ENCODE results near the gene ZNF14.
A peak's percentile ranks its signal among the peaks of the same experiment; 100 is the strongest.
"Not testable (repeated sequence)": the region's sequence is repeated elsewhere in the genome, so short reads cannot be mapped to it uniquely, and the experiment has no call there.

ZNF14 gene

DNA sequence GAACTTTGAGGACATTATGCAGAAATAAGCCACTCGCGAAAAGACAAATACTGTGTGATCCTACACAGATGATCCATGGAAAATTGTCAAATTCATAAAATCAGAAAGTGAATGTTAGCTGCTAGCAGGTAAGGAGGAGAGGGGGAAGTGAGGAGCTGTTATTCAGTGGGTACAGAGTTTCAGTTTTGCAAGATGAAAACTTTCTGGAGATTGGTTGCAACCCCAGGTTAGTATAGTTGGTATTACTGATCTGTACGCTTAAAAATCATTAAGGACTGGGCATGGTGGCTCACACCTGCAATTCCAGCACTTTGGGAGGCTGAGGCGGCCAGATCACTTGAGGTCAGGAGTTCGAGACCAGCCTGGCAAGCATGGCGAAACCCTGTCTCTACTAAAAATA lies 46.3 kb downstream of the ZNF14 start:
- no peak overlapping the region for H3K27ac ChIP-seq (ENCODE audit: extremely low read depth, low read depth, low read length)
- no peak for TF ChIP-seq ZNF112 (tag by site-specific recombination; IDR thresholded peaks at IDR 0.05)
- TF ChIP-seq HOXC10 (CRISPR knock-in tag; IDR thresholded peaks at IDR 0.05) = no peak
- ChIA-PET CTCF (no interaction called here), POLR2A (interaction anchor here (1.0 kb wide), 1 partner anchor 18 kb away, joined by 3 read pairs; the partner anchor contains the start of gene ZNF101)
- H3K36me3 ChIP-seq (ENCODE audit: control insufficient read depth in 2 of 2, insufficient read depth in 1 of 2, low read length in 2 of 2) = no peaks in the 10 kb centered on the region; a peak in 1 of 3 replicates
- no peak overlapping the region for H3K4me3 ChIP-seq (ENCODE audit: low read depth, low read length)
- no peaks in the 10 kb centered on the region for H3K4me1 ChIP-seq (ENCODE audit: control insufficient read depth, insufficient read depth, low read length)
- H3K9me3 ChIP-seq (ENCODE audit: control insufficient read depth, insufficient read depth, low read depth, low read length) = no peaks in the 10 kb centered on the region

DNA sequence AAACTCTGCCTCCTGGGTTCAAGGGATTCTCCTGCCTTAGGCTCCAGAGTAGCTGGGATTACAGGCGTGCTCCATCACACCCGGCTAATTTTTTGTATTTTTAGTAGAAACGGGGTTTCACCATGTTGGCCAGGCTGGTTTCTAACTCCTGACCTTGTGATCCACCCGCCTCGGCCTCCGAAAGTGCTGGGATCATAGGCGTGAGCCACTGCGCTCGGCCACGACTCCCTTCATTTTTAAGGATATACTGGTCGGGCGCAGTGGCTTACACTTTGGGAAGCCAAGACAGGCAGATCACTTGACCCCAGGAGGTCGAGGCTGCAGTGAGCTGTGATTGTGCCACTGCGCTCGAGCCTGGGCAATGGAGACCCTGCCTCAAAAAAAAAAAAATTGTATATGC lies 46.8 kb downstream of the ZNF14 start:
- H3K27ac ChIP-seq (ENCODE audit: extremely low read depth, low read depth, low read length); H3K4me1 ChIP-seq (ENCODE audit: control insufficient read depth, insufficient read depth, low read length); H3K36me3 ChIP-seq (ENCODE audit: control insufficient read depth in 2 of 2, insufficient read depth in 1 of 2, low read length in 2 of 2); H3K9me3 ChIP-seq (ENCODE audit: control insufficient read depth, insufficient read depth, low read depth, low read length); H3K4me3 ChIP-seq (ENCODE audit: low read depth, low read length); CTCF ChIA-PET: not testable (repeated sequence)
- POLR2A ChIA-PET = interaction anchor here (1.0 kb wide), 1 partner anchor 17 kb away, joined by 3 read pairs; the partner anchor contains the start of gene ZNF101

DNA sequence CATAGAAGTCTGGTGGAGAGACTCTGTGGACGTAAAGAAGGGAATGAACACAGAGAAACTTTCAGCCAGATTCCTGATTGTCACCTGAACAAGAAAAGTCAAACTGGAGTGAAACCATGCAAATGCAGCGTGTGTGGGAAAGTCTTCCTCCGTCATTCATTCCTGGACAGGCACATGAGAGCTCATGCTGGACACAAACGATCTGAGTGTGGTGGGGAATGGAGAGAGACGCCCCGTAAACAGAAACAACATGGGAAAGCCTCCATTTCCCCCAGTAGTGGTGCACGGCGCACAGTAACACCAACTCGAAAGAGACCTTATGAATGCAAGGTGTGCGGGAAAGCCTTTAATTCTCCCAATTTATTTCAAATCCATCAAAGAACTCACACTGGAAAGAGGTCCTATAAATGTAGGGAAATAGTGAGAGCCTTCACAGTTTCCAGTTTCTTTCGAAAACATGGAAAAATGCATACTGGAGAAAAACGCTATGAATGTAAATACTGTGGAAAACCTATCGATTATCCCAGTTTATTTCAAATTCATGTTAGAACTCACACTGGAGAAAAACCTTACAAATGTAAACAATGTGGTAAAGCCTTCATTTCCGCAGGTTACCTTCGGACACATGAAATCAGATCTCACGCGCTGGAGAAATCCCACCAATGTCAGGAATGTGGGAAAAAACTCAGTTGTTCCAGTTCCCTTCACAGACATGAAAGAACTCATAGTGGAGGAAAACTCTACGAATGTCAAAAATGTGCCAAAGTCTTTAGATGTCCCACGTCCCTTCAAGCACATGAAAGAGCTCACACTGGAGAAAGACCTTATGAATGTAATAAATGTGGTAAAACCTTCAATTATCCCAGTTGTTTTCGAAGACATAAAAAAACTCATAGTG lies 53.5 kb downstream of the ZNF14 start:
- no peak overlapping the region for H3K27ac ChIP-seq (ENCODE audit: extremely low read depth, low read depth, low read length)
- H3K4me1 ChIP-seq (ENCODE audit: control insufficient read depth, insufficient read depth, low read length) = no peaks in the 10 kb centered on the region
- H3K4me3 ChIP-seq (ENCODE audit: low read depth, low read length) = no peak overlapping the region
- no peaks in the 10 kb centered on the region; the same call in 1 of the 2 replicates for H3K9me3 ChIP-seq (ENCODE audit: control insufficient read depth, insufficient read depth, low read depth, low read length)
- ChIA-PET POLR2A (no interaction called here), CTCF (interaction anchor here (0.7 kb wide), 1 partner anchor 57 kb away, joined by 4 read pairs; no protein-coding TSS in a partner anchor)
- H3K36me3 ChIP-seq (ENCODE audit: control insufficient read depth in 2 of 2, insufficient read depth in 1 of 2, low read length in 2 of 2) = peaks cover 39 to 50% of the 10 kb centered on the region in 2 experiments
- peak; percentile 72 for TF ChIP-seq SETDB1 (IDR thresholded peaks at IDR 0.05; ENCODE audit: insufficient read length, low read length)
- TF ChIP-seq ZNF274 (IDR thresholded peaks at IDR 0.05; ENCODE audit: low read length) = no peak
- no peak for TF ChIP-seq ZNF274 (tag by site-specific recombination; IDR thresholded peaks at IDR 0.05; ENCODE audit: borderline replicate concordance)

DNA sequence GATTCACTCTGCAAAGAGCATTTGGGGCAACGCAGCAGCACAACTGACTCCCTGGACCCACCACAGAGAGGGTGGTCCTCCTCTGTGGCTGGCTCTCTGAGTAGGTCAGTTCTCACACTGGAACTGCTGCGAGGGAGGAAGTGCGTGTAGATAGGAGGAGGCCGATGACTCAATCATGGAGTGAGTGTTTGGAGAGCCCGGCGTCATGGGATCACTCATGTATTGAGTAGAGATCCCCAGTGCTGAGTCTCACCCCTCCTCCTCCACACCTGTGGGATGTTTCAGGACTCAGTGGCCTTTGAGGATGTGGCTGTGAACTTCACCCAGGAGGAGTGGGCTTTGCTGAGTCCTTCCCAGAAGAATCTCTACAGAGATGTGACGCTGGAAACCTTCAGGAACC lies 55.3 kb downstream of the ZNF14 start:
- Histone ChIP-seq H3K9me3 (ENCODE audit: control insufficient read depth, insufficient read depth, low read depth, low read length) (no peaks in the 10 kb centered on the region; the same call in 1 of the 2 replicates), H3K36me3 (ENCODE audit: control insufficient read depth in 2 of 2, insufficient read depth in 1 of 2, low read length in 2 of 2) (peaks cover 56 to 59% of the 10 kb centered on the region in 2 experiments), H3K4me1 (ENCODE audit: control insufficient read depth, insufficient read depth, low read length) (no peaks in the 10 kb centered on the region), H3K27ac (ENCODE audit: extremely low read depth, low read depth, low read length) (no peak overlapping the region), H3K4me3 (ENCODE audit: low read depth, low read length) (no peak overlapping the region)
- POLR2A ChIA-PET = no interaction called here
- CTCF ChIA-PET = no interaction called here
- TF ChIP-seq, protein P1, sequence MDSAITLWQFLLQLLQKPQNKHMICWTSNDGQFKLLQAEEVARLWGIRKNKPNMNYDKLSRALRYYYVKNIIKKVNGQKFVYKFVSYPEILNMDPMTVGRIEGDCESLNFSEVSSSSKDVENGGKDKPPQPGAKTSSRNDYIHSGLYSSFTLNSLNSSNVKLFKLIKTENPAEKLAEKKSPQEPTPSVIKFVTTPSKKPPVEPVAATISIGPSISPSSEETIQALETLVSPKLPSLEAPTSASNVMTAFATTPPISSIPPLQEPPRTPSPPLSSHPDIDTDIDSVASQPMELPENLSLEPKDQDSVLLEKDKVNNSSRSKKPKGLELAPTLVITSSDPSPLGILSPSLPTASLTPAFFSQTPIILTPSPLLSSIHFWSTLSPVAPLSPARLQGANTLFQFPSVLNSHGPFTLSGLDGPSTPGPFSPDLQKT (IDR thresholded peaks at IDR 0.05; ENCODE audit: borderline replicate concordance, low read depth, low read length) = no peak
- TF ChIP-seq ZBTB7A (tag by site-specific recombination; IDR thresholded peaks at IDR 0.05; ENCODE audit: low read depth) = no peak
- no peak for TF ChIP-seq ZNF324 (tag by site-specific recombination; IDR thresholded peaks at IDR 0.05)
- TF ChIP-seq KLF1 (tag by site-specific recombination; IDR thresholded peaks at IDR 0.05) = no peak
- no peak for TF ChIP-seq ZNF19 (tag by site-specific recombination; IDR thresholded peaks at IDR 0.05; ENCODE audit: low read depth)
- TF ChIP-seq SCRT2 (tag by site-specific recombination; IDR thresholded peaks at IDR 0.05) = no peak
- TF ChIP-seq, protein P2, sequence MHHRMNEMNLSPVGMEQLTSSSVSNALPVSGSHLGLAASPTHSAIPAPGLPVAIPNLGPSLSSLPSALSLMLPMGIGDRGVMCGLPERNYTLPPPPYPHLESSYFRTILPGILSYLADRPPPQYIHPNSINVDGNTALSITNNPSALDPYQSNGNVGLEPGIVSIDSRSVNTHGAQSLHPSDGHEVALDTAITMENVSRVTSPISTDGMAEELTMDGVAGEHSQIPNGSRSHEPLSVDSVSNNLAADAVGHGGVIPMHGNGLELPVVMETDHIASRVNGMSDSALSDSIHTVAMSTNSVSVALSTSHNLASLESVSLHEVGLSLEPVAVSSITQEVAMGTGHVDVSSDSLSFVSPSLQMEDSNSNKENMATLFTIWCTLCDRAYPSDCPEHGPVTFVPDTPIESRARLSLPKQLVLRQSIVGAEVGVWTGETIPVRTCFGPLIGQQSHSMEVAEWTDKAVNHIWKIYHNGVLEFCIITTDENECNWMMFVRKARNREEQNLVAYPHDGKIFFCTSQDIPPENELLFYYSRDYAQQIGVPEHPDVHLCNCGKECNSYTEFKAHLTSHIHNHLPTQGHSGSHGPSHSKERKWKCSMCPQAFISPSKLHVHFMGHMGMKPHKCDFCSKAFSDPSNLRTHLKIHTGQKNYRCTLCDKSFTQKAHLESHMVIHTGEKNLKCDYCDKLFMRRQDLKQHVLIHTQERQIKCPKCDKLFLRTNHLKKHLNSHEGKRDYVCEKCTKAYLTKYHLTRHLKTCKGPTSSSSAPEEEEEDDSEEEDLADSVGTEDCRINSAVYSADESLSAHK (tag by site-specific recombination; IDR thresholded peaks at IDR 0.05) = no peak
- no peak for TF ChIP-seq ZNF548 (tag by site-specific recombination; IDR thresholded peaks at IDR 0.05)
- TF ChIP-seq SP3 (tag by site-specific recombination; IDR thresholded peaks at IDR 0.05) = no peak
- TF ChIP-seq, protein P3, sequence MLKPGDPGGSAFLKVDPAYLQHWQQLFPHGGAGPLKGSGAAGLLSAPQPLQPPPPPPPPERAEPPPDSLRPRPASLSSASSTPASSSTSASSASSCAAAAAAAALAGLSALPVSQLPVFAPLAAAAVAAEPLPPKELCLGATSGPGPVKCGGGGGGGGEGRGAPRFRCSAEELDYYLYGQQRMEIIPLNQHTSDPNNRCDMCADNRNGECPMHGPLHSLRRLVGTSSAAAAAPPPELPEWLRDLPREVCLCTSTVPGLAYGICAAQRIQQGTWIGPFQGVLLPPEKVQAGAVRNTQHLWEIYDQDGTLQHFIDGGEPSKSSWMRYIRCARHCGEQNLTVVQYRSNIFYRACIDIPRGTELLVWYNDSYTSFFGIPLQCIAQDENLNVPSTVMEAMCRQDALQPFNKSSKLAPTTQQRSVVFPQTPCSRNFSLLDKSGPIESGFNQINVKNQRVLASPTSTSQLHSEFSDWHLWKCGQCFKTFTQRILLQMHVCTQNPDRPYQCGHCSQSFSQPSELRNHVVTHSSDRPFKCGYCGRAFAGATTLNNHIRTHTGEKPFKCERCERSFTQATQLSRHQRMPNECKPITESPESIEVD (tag by site-specific recombination; IDR thresholded peaks at IDR 0.05) = no peak
- TF ChIP-seq ZIC2 (tag by site-specific recombination; IDR thresholded peaks at IDR 0.05) = no peak
- no peak for TF ChIP-seq ZNF416 (tag by site-specific recombination; IDR thresholded peaks at IDR 0.05)
- no peak for TF ChIP-seq ZNF133 (tag by site-specific recombination; IDR thresholded peaks at IDR 0.05)
- TF ChIP-seq, protein P4, sequence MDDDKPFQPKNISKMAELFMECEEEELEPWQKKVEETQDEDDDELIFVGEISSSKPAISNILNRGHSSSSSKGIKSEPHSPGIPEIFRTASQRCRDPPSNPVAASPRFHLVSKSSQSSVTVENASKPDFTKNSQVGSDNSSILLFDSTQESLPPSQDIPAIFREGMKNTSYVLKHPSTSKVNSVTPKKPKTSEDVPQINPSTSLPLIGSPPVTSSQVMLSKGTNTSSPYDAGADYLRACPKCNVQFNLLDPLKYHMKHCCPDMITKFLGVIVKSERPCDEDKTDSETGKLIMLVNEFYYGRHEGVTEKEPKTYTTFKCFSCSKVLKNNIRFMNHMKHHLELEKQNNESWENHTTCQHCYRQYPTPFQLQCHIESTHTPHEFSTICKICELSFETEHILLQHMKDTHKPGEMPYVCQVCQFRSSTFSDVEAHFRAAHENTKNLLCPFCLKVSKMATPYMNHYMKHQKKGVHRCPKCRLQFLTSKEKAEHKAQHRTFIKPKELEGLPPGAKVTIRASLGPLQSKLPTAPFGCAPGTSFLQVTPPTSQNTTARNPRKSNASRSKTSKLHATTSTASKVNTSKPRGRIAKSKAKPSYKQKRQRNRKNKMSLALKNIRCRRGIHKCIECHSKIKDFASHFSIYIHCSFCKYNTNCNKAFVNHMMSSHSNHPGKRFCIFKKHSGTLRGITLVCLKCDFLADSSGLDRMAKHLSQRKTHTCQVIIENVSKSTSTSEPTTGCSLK (tag by site-specific recombination; IDR thresholded peaks at IDR 0.05) = no peak
- TF ChIP-seq ZNF184 (tag by site-specific recombination; IDR thresholded peaks at IDR 0.05) = no peak

All from HEK293 (cell line).